Stimulated activated CD4-positive, alpha-beta T cell treated with anti-CD3 and anti-CD28 coated beads, Interleukin-15, amount 100 ng/mL, for 48 hours (primary cell): ENCODE results near the gene MSTN.

Experiments
- DNase-seq, 2 donors: peaks; one replicate each; pipeline ENCODE4 v3.0.0-alpha.2; 2020; ENCODE audit warnings: low read depth in 2 of 2

Gene MSTN

GRCh38 chr2:190062601-190063000 lies at the start of gene MSTN:
TSS of gene MSTN (minus strand) at chr2:190062729. CDS start at chr2:190062596, 133 bp downstream.
- DNase-seq, result no peak

GRCh38 chr2:190111166-190111565 lies 48.6 kb upstream of the MSTN start:
- DNase-seq, result no peak

GRCh38 chr2:190110699-190111098 lies 48.2 kb upstream of the MSTN start:
- DNase-seq, result no peak

DNA sequence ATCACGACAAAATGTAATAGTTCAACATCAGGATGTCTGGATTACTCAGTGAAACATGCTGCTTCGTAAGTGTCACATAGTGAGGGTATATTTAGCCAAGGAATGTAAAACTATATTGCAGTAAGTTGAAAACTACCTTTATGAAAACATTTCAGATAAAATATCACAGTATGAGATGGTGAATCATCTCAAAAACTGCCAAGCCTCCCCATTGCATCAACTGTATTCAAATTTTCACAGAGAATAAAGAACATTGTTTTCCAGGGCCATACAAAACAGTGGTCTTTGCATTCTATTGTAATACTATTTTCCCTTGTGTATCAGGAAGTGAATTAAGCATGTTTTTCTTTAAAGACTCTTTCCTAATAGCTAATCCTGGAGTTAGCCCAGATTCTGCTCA lies 47.6 kb upstream of the MSTN start:
- DNase-seq, result no peak

- no peak for DNase-seq
Measured at GRCh38 chr2:190107409-190107808, 44.9 kb upstream of the MSTN start.

- DNase-seq, result no peak
Measured at GRCh38 chr2:190106783-190107182, 44.3 kb upstream of the MSTN start.

DNA sequence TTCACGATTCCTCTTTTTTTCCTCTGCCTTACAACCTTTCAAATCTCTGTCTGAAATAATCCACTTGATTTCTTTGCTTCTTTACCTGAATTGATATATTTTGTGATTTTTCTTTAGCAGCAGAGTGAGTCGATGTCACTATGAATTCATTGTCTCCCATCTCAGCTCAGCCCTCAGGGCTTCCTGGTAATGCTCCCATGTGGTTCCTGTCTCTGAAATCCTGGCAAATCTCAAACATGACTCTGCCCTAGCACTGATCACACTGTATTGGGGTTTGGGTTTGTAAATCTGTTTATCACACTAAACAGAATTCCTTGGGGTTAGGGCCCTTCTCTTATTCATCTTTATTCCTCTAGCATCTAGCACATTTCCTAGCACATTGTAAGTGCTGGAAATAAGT lies 43.0 kb upstream of the MSTN start:
- no peak for DNase-seq

GRCh38 chr2:190103144-190103543 lies 40.6 kb upstream of the MSTN start:
- DNase-seq, result no peak

- DNase-seq, result no peak
Measured at GRCh38 chr2:190099890-190100697, 37.6 kb upstream of the MSTN start.

- no peak for DNase-seq
Measured at GRCh38 chr2:190098851-190099250, 36.3 kb upstream of the MSTN start.

GRCh38 chr2:190097115-190097514 lies 34.6 kb upstream of the MSTN start:
- no peak for DNase-seq

GRCh38 chr2:190094316-190094871 lies 31.9 kb upstream of the MSTN start:
- no peak for DNase-seq

DNA sequence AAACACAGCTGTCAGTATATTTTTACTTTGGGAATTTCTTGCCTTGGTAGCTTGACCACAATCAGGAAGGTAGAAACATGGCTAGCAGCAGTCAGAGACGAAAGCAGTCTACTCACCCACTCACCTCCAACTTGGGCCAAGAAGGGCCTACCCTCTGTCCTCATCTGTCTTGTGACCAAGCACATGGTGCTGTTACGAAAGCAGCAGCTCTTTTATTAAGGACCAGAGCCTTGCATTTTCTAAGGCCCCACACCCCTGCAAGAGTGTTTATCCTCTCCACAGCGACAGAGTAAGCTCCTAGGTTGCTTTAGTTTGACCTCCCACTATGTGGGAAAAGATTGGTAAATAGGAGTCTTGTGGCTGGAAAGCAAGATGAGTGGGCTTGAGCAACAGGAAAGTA lies 31.3 kb upstream of the MSTN start:
- no peak for DNase-seq

- DNase-seq, result no peak
Measured at GRCh38 chr2:190090148-190090547, 27.6 kb upstream of the MSTN start.

DNA sequence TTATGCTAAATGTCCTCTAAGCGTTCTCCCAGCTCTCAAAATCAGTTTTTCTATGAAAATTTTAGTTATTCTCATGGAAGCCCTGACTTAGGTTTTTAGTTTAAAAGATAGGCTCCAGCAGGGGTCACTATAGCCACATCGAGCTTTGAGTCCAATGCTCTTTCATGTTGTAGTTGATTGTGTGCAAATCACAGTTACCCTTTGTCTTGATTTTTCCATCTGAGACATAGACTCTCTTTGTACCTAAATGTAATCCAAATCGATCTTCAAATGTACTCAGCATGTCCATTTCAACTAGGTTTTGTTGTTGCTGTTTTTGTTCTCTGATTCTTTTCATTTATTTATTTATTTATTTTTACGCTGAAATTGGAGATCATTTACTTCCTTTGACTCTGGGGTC lies 26.4 kb upstream of the MSTN start:
- DNase-seq, result peak in 1 of 2 donors; percentile 22

DNA sequence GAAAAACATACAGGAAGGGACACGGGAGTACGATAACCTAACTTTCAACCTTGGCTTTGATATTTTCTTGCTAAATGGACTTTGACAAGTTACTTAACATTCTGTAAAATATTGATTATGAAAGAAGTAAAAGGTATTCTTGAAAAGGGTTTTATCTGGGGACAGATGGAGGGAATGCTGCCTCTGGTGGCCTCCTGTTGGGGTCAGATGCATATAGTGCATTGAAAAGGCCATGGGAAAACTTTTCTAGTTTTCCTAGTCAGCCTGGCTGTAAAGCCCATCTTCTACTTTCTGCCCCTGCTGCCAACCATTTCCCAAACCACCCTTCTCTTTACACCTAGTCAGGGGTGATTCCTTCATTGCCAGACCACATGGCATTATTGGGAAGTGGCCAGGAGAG lies 22.2 kb upstream of the MSTN start:
- DNase-seq, result no peak

- no peak for DNase-seq
Measured at GRCh38 chr2:190082118-190082517, 19.6 kb upstream of the MSTN start.

- no peak for DNase-seq
Measured at GRCh38 chr2:190080527-190081049, 18.1 kb upstream of the MSTN start.

DNA sequence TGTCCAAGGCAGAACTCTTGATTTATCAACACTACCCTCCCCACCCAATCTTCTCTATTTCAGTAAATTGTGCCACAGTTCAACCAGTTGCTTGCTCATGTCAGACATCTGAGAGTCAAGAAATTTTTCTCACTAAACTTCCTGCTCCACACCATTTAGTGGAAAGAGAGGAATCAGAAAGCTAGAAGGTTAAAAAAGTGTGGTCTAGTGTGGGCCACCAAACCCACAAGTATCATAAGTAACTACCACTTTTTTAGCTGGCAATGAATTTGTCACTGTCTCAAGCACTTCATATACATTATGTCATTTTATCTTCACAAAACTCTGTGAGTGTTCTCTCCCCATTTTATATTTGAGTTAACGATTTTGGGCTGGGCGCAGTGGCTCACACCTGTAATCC lies 16.6 kb upstream of the MSTN start:
- DNase-seq, result no peak

DNA sequence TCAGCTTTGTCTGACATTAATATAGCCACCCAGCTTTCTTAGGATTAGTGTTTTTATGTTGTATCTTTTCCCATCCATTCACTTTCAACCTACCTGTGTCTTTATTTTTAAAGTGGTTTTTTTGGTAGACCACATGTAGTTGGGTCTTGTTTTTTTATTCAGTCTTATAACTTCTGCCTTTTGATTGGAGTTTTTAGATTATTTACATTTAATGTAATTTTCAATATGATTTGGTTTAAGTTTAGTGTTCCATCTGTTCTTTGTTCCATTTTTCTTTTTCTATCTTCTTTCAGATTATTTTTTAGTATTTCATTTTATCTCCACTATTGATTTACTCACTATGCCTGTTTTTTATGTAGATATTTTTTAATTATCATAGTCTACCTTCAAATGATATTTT lies 13.1 kb upstream of the MSTN start:
- no peak for DNase-seq

GRCh38 chr2:190069936-190070696 lies 7.6 kb upstream of the MSTN start:
- DNase-seq, result peak in 1 of 2 donors; percentile 8

DNA sequence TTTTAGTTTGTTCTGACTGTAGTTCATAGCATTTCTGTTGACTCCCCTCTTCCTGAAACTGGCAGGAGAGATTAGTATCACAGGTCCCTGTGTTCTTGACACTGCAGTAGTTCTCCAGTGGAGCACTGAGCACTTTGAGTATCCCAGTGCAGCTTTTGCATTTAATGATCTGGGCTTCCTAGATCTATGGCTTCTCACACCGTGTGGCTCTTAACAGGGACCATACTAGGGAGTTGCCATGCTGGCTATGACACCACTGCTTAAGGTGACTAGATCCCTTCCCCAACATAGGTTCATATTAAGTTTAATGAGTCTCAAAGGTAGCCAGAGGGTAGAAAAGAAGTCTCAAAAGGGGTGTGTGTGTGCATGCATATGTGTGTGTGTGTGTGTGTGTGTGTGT lies 6.2 kb upstream of the MSTN start:
- DNase-seq, result no peak

GRCh38 chr2:190065839-190066238 lies 3.3 kb upstream of the MSTN start:
- DNase-seq, result no peak
